Measurements from ENCODE around the gene ARHGEF17.
"Not testable (repeated sequence)": the region's sequence is repeated elsewhere in the genome, so short reads cannot be mapped to it uniquely, and the experiment has no call there.

The ARHGEF17 gene

GRCh38 chr11:73273222-73273895 lies 34.7 kb upstream of the ARHGEF17 start:
- ChIA-PET CTCF (interaction anchor here (0.9 to 1.2 kb wide), 2 partner anchors 22 to 95 kb away, joined by 3 to 4 read pairs; no protein-coding TSS in a partner anchor), POLR2A (ENCODE audit: low non-redundant PET) (no interaction called here)

GRCh38 chr11:73274191-73274590 lies 33.9 kb upstream of the ARHGEF17 start:
- POLR2A ChIA-PET (ENCODE audit: low non-redundant PET); DNase-seq (ENCODE audit: low spot score); H3K27ac ChIP-seq: not testable (repeated sequence)
- CTCF ChIA-PET, result interaction anchor here (0.7 to 0.9 kb wide), 3 partner anchors 54 to 96 kb away, joined by 4 to 11 read pairs (median 5); no protein-coding TSS in a partner anchor

More at GRCh38 chr11:73273222-73273895, 34.7 kb upstream of the ARHGEF17 start:
- no peak for DNase-seq (ENCODE audit: low spot score)
- H3K27ac ChIP-seq, result no peak overlapping the region
- no peak for TF ChIP-seq CTCF (conservative IDR thresholded peaks at IDR 0.05; ENCODE audit: low read depth)

GRCh38 chr11:73274722-73275380 lies 33.2 kb upstream of the ARHGEF17 start:
- H3K27ac ChIP-seq, result no peak overlapping the region
- POLR2A ChIA-PET (ENCODE audit: low non-redundant PET), result no interaction called here
- no peak for DNase-seq (ENCODE audit: low spot score)
- TF ChIP-seq CTCF (conservative IDR thresholded peaks at IDR 0.05; ENCODE audit: low read depth), result no peak
- CTCF ChIA-PET, result interaction anchor here (0.7 to 0.9 kb wide), 3 partner anchors 15 to 80 kb away, joined by 4 to 11 read pairs (median 5); no protein-coding TSS in a partner anchor

- ChIA-PET POLR2A (ENCODE audit: low non-redundant PET) (no interaction called here), CTCF (interaction anchor here (0.6 to 0.9 kb wide), 2 partner anchors 14 kb away, joined by 4 to 5 read pairs; no protein-coding TSS in a partner anchor)
- TF ChIP-seq CTCF (conservative IDR thresholded peaks at IDR 0.05; ENCODE audit: low read depth), result no peak
- no peak for DNase-seq (ENCODE audit: low spot score)
- H3K27ac ChIP-seq, result no peak overlapping the region
These were observed 32.7 kb upstream of the ARHGEF17 start for GRCh38 chr11:73275381-73275750.

GRCh38 chr11:73277467-73277866 lies 30.6 kb upstream of the ARHGEF17 start:
- ChIA-PET CTCF (no interaction called here), POLR2A (ENCODE audit: low non-redundant PET) (no interaction called here)
- TF ChIP-seq CTCF (conservative IDR thresholded peaks at IDR 0.05; ENCODE audit: low read depth), result no peak

GRCh38 chr11:73280626-73281025 lies 27.4 kb upstream of the ARHGEF17 start:
- POLR2A ChIA-PET (ENCODE audit: low non-redundant PET), result no interaction called here
- TF ChIP-seq CTCF (conservative IDR thresholded peaks at IDR 0.05; ENCODE audit: low read depth), result no peak
- DNase-seq (ENCODE audit: low spot score), result no peak
- CTCF ChIA-PET, result interaction anchor here (0.6 kb wide), 1 partner anchor 33 kb away, joined by 3 read pairs; no protein-coding TSS in a partner anchor
- H3K27ac ChIP-seq, result no peak overlapping the region

More at GRCh38 chr11:73277467-73277866, 30.6 kb upstream of the ARHGEF17 start:
- H3K27ac ChIP-seq, result no peak overlapping the region
- DNase-seq (ENCODE audit: low spot score), result no peak

Measured in RWPE1 (cell line).